K562 (cell line): ENCODE measurements around the gene ESPN. TPM values are rescaled to one million over a fixed set of nuclear protein-coding genes. Genes with fewer than 3 reads are reported as not detected.

Experiments used
- ATF1 ChIP-seq, 2 experiments: fragments of 450-650 bp in 1 of 2; IDR thresholded peaks; 2 replicates each; pipeline ENCODE4 v1.6.1; 2016; ENCODE audit warnings: missing compliant biosample characterization in 1 of 2, missing genetic modification characterization in 1 of 2
- CLOCK ChIP-seq: fragments of 250-450 bp; sonication (Bioruptor Pico); IDR thresholded peaks from 2 replicates; pipeline ENCODE4 v1.4.0; 2020; ENCODE audit warnings: mild to moderate bottlenecking, moderate library complexity, borderline replicate concordance
- EP300 ChIP-seq: IDR thresholded peaks from 2 replicates; pipeline ENCODE4 v1.6.1; 2012; ENCODE audit warnings: low read length, improper control_type of control experiment
- FOSL1 ChIP-seq: fragments of 200-800 bp; sonication (Bioruptor generic); conservative IDR thresholded peaks from 2 replicates; pipeline ENCODE4 v1.6.1; 2016; ENCODE audit warnings: missing genetic modification characterization, missing compliant biosample characterization
- NKRF ChIP-seq: fragments of 450-650 bp; IDR thresholded peaks from 2 replicates; pipeline ENCODE4 v1.6.1; 2016; ENCODE audit warnings: borderline replicate concordance
- RBBP5 ChIP-seq: fragments of 200-600 bp; sonication (generic); IDR thresholded peaks from 2 replicates; pipeline ENCODE4 v1.6.1; 2012; ENCODE audit warnings: borderline replicate concordance, mild to moderate bottlenecking, low read length, control low read depth, inconsistent platforms; ENCODE audit not compliant: insufficient read depth, poor library complexity, severe bottlenecking
- RBM14 ChIP-seq: fragments of 200-400 bp; formaldehyde crosslinking; IDR thresholded peaks from 2 replicates; pipeline ENCODE4 v1.6.1; 2018; ENCODE audit warnings: low read depth, mild to moderate bottlenecking, low read length, moderate library complexity, borderline replicate concordance; ENCODE audit not compliant: insufficient read depth
- RBM25 ChIP-seq: fragments of 200-400 bp; formaldehyde crosslinking; IDR thresholded peaks from 2 replicates; pipeline ENCODE4 v1.6.1; 2018; ENCODE audit warnings: low read length, low read depth, moderate library complexity; ENCODE audit not compliant: severe bottlenecking
- RCOR1 ChIP-seq, 2 experiments: IDR thresholded peaks; 2 replicates each; pipeline ENCODE4 v1.6.1; 2012; ENCODE audit warnings: low read depth in 2 of 2, low read length in 2 of 2, borderline replicate concordance in 1 of 2, improper control_type of control experiment in 1 of 2
- SIN3B ChIP-seq: fragments of 450-650 bp; IDR thresholded peaks from 2 replicates; pipeline ENCODE4 v1.6.1; 2017; ENCODE audit warnings: low read depth, mild to moderate bottlenecking, moderate library complexity
- SMARCB1 ChIP-seq: IDR thresholded peaks from 2 replicates; pipeline ENCODE4 v1.6.1; 2011; ENCODE audit warnings: improper control_type of control experiment, low read depth; ENCODE audit not compliant: insufficient read length
- TAF1 ChIP-seq: IDR thresholded peaks from 2 replicates; pipeline ENCODE4 v1.6.1; 2011; ENCODE audit warnings: mild to moderate bottlenecking, low read length, moderate library complexity; ENCODE audit not compliant: insufficient read depth, control insufficient read depth, severe bottlenecking; ENCODE audit errors: extremely low read depth
- ZBTB11 ChIP-seq, 3 experiments: fragments of 200-800 bp in 1 of 3; fragments of 250-450 bp in 1 of 3; fragments of 450-650 bp in 1 of 3; sonication (Bioruptor Pico) in 1 of 3; sonication (Bioruptor generic) in 1 of 3; formaldehyde crosslinking in 1 of 3; IDR thresholded peaks; 2 replicates each; pipeline versions ENCODE4 v1.6.1 to v1.8.0; 2016 to 2022; ENCODE audit warnings: mild to moderate bottlenecking in 2 of 3, missing genetic modification characterization in 2 of 3, missing compliant biosample characterization in 1 of 3, moderate library complexity in 1 of 3
- polyA plus RNA-seq, 8 experiments: library from polyadenylated mRNA; depleted of rRNA in 4 of 8; stranded (reverse) in 5 of 8; unstranded in 3 of 8; fragments of >200 nt; fragmentation: Nextera tagmentation in 2 of 8; fragmentation: Illumina TruSeq in 1 of 8; extraction: Ambion mirVana in 2 of 8; extraction: Trizol in 1 of 8; gene quantifications; 2 replicates each; pipeline versions ENCODE4 v1.2.1 to v1.2.3, GENCODE V29; 2011 to 2014; ENCODE audit warnings: inconsistent platforms in 1 of 8, missing spikeins in 1 of 8
- total RNA-seq, 7 experiments: library from RNA; depleted of rRNA in 6 of 7; stranded (reverse); fragments of >200 nt in 6 of 7; fragmentation: Illumina TruSeq in 2 of 7; extraction: Trizol in 2 of 7; gene quantifications; 2 replicates each; pipeline versions ENCODE4 v1.2.1 to v1.2.3, GENCODE V29; 2011 to 2021; ENCODE audit warnings: low replicate concordance in 1 of 7

ESPN gene
- total and polyA plus RNA-seq, 9 of the 15 experiments (the other 6 are each of a cell fraction or from before 2014, with no cell fraction given): 0.07 to 1.2 (median 0.45) TPM; not detected in 3

- no peak for TF ChIP-seq ZBTB11 (CRISPR knock-in tag; IDR thresholded peaks at IDR 0.05)
- no peak for TF ChIP-seq ATF1 (CRISPR knock-in tag; IDR thresholded peaks at IDR 0.05)
- peak; percentile 26; the same call in 1 of the 2 replicates for TF ChIP-seq ATF1 (tag; IDR thresholded peaks at IDR 0.05)
- no peak for TF ChIP-seq RBBP5
- no peak for TF ChIP-seq EP300
- no peak for TF ChIP-seq SIN3B
- TF ChIP-seq NKRF: peak; percentile 41; the same call in 1 of the 2 replicates
- no peak for TF ChIP-seq RBM25
- no peak for TF ChIP-seq CLOCK (CRISPR knock-in tag)
- TF ChIP-seq FOSL1 (tag): no peak
- TF ChIP-seq RBM14: no peak
- TF ChIP-seq SMARCB1: no peak
- TF ChIP-seq TAF1: no peak
- TF ChIP-seq RCOR1 (IDR thresholded peaks at IDR 0.05; ENCODE audit: borderline replicate concordance in 1 of 2, low read depth in 2 of 2, low read length in 2 of 2): peak in 1 of 2 experiments; percentile 38; a peak in 1 of 4 replicates
Observed at GRCh38 chr1:6486433-6487011, 61.9 kb downstream of the ESPN start (continued).
